Measurements from ENCODE around the gene IRAK2.

DNA sequence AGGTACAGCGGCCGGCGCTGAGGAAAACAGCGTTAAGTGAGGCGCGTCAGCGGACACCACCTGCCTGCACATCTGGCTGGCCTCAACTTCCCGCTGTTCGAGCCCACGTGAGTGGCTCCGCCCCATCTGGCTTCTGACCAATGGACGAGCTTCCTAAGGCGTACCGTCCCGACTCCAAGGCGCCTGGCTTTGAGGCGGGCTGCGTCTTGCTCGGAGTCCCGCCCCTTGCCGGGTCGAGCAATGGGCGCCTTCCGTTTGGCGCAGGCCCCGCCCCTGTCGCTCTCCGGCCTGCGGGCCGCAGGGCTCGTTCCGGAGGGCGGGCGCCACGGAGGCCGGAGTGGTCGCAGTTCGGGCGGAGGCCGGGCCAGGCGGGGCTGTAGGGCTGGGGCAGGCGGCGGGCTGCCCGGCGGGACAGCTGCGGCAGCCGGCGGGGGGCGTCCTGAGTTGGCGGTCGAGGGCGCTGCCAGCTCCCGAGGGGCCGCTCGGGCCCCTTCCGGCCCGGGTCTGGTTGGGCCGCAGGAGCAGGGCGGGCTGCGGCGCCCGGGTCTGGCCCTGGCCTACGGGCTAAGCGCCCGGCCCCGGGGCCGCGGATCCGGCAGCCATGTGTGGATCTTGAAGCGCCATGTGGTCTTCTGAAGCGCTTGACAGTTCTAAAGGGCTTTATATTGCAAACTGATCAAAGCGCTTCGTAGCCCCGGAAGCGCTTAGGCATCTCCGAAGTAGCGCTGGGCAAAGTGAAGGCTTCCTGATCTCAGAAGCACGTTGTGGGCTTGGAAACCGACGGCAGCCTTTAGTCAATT is 83.7 kb downstream of the IRAK2 start, which contains the start of gene TATDN2:
- TF ChIP-seq EZH2phosphoT487 (IDR thresholded peaks at IDR 0.05; ENCODE audit: insufficient read depth, low read depth) (no peak), EZH2 (IDR thresholded peaks at IDR 0.05; ENCODE audit: insufficient read depth, poor library complexity, severe bottlenecking) (no peak)
